Astrocyte of the cerebellum (primary cell): ENCODE results near the gene CDC42BPA.

Source experiments
- DNase-seq: peaks from one replicate; pipeline ENCODE4 v3.0.0-alpha.2; 2011; ENCODE audit warnings: low read depth
- H3K4me3 ChIP-seq: 2 replicates; pipeline ENCODE4 v1.5.1; 2011; ENCODE audit warnings: mild to moderate bottlenecking, low read depth, low read length, moderate library complexity
- in situ Hi-C: cut with HindIII; loops from 2 replicates; pipeline ENCODE4 v1.10.0; 2017; ENCODE audit warnings: low sequenced_read_pairs
- TF ChIP-seq, protein P1 (sequence below): IDR thresholded peaks from 2 replicates; pipeline ENCODE4 v1.5.1; 2012; ENCODE audit warnings: low read length, low read depth, moderate library complexity, mild to moderate bottlenecking; ENCODE audit errors: missing control alignments

The CDC42BPA gene

DNA sequence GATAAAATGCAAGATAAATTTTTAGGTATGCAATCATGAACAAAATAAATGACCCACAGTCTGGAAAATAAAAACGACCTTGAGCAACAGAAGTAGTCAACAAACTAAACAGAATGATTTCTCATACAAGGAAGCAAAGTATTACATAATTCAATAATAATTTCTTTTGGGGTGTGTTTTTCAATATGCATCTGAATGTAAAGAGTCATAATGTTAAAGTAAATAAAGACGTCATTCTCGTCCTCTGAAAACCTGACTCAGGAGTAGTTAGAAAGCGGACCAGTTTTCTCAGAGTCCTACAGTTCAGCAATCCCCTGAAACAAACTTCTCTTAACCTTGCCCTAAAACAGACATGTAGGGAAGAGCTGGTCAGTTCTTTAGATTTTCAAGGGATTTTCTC lies 18.6 kb downstream of the CDC42BPA start:
- in situ Hi-C loops: no loop called here
- no peak for DNase-seq
- no peak overlapping the region for H3K4me3 ChIP-seq
- TF ChIP-seq, protein P1, sequence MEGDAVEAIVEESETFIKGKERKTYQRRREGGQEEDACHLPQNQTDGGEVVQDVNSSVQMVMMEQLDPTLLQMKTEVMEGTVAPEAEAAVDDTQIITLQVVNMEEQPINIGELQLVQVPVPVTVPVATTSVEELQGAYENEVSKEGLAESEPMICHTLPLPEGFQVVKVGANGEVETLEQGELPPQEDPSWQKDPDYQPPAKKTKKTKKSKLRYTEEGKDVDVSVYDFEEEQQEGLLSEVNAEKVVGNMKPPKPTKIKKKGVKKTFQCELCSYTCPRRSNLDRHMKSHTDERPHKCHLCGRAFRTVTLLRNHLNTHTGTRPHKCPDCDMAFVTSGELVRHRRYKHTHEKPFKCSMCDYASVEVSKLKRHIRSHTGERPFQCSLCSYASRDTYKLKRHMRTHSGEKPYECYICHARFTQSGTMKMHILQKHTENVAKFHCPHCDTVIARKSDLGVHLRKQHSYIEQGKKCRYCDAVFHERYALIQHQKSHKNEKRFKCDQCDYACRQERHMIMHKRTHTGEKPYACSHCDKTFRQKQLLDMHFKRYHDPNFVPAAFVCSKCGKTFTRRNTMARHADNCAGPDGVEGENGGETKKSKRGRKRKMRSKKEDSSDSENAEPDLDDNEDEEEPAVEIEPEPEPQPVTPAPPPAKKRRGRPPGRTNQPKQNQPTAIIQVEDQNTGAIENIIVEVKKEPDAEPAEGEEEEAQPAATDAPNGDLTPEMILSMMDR: no peak

DNA sequence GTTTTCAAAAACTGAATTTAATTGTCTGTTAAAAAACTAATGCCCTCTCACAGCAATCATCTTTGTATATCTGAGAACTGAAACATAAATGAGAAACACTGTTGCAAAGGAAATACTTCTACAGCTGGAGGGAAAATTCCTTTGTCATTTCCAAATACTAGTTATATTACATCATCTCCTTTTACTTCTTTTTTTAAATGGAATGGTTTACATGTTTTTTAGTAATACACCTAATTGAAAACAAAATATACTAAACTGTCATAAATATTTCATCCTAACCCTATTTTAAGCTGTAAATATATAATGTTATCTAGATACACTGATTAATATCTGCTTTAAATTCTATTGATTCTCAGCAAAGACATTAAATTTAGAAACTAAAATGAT lies 19.1 kb downstream of the CDC42BPA start:
- no peak for DNase-seq
- H3K4me3 ChIP-seq: no peak overlapping the region
- in situ Hi-C loops: no loop called here
- TF ChIP-seq, protein P1: no peak

DNA sequence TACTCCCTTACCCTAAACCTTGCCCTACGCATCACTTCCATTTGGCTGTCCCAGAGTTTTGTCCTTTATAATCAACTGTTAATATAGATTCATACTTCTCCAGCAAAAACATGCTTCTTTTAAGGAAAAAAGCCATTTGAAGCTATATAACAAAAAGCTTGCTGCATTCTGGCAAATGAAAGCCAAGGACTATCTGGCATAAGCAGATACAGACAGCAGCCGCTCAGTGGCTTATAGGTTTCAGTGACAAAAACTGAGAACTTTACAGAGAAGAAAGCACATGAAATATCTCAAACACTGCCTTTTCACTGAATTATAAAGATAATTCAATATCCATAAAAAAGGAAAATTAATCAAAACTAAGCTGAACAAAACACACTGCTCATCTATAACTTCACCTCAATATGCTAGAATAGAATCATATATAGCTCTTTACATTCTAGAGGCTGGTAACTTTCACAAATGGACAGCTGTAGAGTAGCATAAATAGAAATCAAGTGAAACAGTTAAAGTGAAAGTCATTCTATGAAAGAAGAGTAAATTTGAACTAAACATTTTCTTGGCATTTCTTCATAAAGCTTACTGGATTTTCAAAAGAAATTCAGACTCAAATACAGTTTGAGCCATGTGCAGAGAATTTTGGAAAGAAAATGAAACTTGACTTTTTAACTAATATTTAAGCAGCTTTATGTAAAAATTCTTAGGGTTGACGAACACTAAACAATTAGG lies 19.6 kb downstream of the CDC42BPA start:
- no peak for DNase-seq
- TF ChIP-seq, protein P1: no peak
- in situ Hi-C loops: no loop called here
- no peak overlapping the region for H3K4me3 ChIP-seq

GRCh38 chr1:227297073-227297793 lies 21.1 kb downstream of the CDC42BPA start:
- in situ Hi-C loops: no loop called here
- DNase-seq: no peak
- TF ChIP-seq, protein P1: no peak
- H3K4me3 ChIP-seq: no peak overlapping the region

GRCh38 chr1:227295609-227296008 lies 22.7 kb downstream of the CDC42BPA start:
- TF ChIP-seq, protein P1: no peak
- in situ Hi-C loops: no loop called here
- no peak for DNase-seq
- H3K4me3 ChIP-seq: no peak overlapping the region

DNA sequence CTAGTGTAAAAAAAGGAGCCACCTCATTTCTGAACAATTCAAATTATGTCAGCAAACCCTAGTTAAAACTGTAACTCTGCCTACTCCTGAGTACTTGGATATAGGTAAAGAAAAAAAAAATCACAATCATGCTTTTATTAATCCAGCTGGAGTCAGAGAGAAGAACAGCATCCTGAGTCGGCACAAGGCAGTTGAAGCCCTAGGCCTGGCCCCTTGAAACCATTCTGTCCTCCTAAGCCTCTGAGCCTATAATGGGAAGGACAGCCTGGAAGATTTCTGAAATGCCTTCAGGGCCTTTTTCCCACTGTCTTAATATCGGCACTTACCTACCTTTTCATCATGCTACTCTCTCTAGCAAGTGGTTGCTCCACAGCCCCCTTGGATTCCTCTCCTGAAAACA lies 32.5 kb downstream of the CDC42BPA start:
- DNase-seq: no peak
- in situ Hi-C loops: no loop called here
- TF ChIP-seq, protein P1: no peak
- no peak overlapping the region for H3K4me3 ChIP-seq
